Stimulated activated CD8-positive, alpha-beta memory T cell treated with anti-CD3 and anti-CD28 coated beads, Interleukin-15, amount 100 ng/mL, for 24 hours (primary cell): ENCODE results near the gene AP3S2.
"Not testable (repeated sequence)": the region's sequence is repeated elsewhere in the genome, so short reads cannot be mapped to it uniquely, and the experiment has no call there.

Source experiments
- DNase-seq: peaks from one replicate; pipeline ENCODE4 v3.0.0-alpha.2; 2020; ENCODE audit warnings: low read depth

The AP3S2 gene

DNA sequence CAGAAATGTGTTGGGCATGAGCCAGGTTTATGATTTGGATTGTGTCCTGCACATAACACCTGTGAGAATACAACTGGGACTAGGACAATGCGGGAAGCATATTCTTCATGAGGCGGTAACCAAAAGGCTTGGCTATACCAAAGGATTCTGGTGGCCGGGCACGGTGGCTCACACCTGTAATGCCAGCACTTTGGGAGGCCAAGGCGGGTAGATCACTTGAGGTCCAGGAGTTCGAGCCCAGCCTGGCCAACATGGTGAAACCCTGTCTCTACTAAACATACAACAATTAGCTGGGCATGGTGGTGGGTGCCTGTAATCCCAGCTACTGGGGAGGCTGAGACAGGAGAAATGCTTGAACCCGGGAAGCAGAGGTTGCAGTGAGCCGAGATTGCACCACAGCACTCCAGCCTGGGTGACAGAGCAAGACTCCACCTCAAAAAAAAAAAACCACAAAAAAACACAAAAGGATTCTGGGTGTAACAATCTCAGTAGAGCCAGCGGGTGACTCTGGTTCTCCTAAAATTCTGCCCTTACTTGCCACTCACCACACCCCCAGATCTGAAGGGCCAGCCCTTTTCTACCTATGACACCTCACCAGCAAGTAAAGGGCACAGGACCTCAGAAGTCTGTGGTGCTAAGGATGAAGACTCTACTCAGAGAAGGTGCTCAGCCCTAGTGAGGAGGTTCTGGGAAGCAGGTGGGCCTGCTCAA lies 59.2 kb downstream of the AP3S2 start:
- not testable (repeated sequence) for DNase-seq

DNA sequence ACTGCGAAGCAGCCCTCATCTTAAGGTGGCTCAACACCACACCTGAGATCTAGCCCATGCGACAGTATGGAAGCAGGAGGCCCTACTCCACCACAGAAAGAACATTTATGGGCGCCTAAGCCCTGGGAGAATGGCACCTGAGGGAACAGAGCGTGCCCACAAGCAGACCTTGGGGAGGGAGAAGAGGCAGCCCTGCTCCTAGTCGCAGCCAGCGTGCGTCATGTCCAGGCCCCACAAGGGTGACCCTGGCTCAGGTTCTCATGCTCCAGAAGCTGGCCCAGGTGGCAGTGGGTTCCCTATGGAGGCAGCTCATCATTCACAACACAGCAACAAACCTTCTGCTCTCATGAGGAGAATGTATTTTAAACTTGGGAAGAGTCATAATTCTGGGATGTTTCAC lies 59.8 kb downstream of the AP3S2 start:
- DNase-seq: no peak

DNA sequence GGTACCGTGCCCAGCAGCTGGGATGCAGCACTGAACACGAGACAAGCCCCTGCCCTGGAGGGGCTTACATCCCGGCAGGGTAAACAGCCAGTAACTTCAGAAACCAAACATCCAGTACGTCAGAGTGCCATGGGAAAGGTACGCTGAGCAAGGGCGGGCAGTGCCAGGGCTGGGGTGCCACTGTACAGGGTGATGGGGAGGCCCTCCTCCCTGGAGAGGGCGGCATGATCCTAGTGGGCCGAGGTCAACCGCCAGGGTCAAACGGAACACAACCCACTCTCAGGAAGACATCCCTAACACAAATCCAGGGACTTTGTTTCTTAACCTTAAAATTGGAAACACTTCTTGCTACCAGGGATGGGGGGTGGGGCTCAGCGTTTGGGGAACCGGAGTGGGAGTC lies 63.2 kb downstream of the AP3S2 start:
- DNase-seq: no peak

DNA sequence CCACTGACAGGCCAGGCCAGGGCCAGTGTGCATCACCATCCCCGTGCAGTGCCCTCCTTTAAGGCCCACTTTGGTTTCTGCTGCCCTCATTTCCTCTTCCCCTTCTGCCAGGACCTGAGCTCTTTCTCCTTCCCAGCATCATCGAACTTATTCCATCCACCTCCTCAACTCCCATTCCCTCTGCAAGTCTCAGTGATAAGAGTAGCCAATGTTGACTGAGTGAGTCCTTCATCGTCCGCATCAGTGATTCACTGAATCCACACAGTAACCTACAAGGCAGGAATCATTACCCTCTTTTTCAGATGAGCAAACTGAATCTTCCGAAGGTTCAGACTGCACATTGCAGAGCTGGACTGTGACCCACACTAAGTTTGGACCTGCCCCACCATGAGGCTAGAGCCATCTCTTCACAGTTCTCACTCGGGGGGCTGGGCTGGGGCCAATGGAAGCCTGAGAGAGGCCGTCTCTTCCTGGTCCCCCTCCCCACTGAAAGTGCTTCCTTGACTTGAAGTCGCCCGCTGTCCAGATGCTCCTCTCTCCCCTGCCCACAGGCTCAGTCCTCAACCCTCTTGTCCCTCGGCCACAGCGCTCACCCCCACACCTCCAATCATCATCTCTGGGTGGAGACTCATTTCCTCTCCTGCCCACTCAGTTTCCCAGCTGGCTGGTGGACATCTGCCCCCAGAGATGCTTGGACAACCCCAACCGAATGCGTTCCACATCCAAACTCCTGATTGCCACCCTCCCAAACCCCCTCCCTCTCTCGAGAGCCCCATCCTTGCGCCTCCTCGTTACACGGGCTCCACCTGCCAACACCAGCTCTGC lies 64.0 kb downstream of the AP3S2 start:
- DNase-seq: no peak

DNA sequence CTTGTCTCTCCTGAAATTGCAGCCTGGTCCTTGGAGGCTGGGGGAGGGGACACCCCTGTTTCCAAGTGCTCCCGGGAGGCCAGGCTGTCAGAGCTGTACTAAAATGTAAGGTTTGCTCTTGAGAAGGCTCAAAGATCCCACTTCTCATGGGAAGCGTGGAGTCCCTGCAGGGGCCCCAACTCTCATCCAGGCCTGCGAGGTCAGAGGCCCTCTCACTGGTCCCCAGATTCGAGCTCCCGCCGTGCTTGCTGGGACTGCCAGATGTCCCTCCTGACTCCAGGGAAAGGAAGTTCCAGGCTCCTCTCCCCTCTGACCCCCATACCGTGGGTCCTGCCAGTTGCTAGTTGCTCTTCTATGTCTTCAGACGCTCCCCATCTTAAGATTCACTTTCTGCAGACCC lies 64.6 kb downstream of the AP3S2 start:
- no peak for DNase-seq

DNA sequence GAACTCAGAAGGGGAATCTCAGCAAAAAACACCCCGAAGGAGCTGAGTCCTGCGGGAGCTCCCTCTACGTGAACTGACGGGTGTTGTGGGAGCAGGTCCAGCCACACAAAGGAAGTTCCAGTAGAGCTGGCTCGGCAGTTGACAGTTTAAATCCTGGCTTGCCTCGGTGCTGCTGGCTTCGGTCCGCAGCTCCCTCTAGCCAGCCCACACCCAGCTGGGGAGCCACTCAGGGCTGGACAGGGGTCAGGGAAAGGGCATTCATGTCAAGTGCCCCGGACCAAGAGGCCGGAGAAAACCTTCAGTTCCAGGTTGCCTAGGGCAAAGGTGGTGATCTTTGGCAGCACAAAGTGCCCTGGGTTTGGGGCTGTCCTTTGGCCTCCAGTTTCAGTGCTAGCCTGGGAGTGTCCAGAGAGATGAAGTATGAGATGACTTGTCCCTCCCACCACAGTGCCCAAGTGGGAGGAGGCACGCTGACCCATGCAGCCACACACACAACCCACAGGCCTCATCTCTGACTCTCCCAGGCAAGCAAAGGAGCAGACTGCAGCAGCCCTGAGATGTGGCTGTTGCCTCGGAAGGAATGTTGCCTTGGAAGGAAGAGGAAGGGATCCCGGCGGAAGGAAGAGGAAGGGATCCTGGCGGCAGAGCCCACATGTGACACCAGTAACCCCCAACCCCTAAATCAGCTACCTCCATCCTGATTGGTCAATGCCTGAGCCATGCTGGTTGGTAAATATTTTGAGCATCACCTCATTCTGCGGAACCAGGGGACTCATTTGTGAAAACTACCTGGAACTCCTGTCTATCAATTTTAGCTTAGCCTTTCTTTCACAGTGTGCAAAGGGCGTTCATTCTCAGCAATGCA lies 65.3 kb downstream of the AP3S2 start:
- DNase-seq: no peak

DNA sequence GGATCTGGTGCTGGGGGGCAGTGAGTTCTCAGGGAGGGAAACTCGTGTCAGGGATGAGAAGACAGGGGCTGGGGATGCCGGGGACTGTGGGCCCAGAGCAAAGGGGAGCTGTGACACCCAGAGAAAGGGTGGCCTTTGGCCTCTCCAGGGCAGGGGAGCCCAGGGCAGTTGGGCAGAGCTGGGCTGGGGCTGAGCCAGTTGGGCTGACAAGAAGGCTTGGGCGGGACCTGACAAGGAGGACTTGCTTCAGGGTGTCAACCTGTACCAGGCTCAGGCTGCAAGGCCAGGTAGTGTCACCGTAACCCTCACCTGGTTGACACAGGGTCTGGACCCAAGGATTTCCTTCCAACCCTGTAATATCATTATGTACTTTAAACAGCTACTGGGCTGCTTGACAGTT lies 66.0 kb downstream of the AP3S2 start:
- no peak for DNase-seq

DNA sequence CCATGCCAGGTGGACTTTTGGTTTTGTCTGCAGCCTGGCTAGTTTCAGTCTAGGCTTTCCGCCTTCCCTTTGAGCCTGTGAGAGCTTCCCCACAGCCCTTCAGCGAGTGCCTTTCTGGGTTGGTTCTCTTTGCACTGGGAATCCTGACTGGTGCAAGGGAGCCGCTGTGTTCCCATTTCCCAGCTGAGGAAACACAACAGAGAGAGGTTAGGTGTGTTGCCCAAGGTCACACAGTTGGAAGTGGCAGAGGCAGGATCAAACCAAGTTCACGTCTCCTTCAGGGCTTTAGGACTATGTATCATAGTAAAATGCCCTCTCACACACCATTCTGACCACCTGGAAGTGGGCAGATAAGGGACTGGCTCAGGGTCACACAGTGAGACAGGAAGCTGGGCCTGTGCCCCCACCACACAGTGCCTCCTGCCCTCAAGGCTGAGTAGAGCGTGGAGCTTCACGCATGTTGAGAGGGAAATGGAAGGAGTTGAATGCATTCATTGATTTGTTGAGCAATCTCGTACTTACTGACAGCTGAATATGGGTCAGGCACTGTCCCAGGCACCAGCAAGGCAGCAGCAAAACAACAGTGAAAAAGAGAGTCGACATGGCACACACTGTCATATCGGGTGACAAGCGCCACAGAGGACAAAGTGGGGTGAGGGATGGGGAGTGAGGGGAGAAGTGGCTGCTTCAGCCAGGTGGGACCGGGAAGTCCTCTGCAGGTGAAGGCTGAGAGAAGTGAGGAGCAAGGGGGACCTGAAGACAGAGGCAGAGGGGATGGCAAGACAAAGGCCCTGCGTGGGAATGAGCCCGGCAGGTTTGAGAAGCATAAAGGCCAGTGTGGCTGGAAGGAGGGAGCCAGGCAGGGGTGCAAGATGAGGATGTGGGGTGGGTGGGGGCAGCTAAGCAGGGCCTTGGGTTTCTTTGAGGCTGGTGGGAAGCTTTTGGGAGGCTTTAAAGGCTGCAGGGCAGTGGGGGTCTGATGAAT lies 66.8 kb downstream of the AP3S2 start:
- no peak for DNase-seq

DNA sequence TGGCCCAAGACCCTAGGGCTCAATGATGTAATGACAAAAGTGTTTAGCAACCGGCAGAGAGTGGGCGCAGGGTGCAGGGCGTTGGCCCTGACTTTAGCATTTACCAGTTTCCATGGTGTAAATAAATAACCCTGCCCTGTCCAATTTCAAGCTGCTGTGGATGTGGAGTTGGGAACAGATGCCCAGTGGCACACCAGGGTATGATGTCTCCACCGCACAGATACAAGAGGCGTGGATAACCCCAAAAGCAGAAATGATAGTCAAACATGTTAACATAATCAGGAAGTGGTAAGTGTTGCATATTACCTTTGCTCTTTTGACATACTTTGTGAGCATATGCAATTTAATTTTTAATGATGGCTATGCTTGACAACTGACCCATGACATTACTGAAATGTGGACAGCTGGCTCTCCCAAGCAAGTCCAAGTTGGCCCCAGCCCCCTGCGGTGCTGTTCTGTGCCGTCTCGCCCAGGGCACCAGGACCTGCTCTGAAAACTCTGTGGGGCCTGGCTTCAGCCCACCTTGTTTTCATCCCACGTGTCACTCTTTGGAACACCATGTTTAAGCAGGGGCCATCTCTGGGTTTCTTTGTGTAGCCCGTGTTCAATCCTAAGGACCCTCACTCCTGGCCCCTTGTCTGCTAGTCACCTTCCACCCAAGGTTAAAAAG lies 68.4 kb downstream of the AP3S2 start:
- no peak for DNase-seq

DNA sequence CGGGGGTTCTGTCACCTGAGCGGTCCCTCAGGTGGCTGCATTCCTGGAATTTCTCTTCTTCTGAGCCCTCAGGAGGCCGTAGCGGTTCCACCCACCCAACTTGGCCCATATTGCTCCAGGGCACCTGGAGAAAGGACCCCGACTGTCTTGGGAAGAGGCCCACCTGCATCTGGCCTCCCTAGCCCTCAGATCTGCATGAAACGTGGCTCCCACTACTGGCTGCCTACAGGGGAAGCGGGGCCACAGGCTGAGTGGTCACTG lies 69.3 kb downstream of the AP3S2 start:
- DNase-seq: no peak

DNA sequence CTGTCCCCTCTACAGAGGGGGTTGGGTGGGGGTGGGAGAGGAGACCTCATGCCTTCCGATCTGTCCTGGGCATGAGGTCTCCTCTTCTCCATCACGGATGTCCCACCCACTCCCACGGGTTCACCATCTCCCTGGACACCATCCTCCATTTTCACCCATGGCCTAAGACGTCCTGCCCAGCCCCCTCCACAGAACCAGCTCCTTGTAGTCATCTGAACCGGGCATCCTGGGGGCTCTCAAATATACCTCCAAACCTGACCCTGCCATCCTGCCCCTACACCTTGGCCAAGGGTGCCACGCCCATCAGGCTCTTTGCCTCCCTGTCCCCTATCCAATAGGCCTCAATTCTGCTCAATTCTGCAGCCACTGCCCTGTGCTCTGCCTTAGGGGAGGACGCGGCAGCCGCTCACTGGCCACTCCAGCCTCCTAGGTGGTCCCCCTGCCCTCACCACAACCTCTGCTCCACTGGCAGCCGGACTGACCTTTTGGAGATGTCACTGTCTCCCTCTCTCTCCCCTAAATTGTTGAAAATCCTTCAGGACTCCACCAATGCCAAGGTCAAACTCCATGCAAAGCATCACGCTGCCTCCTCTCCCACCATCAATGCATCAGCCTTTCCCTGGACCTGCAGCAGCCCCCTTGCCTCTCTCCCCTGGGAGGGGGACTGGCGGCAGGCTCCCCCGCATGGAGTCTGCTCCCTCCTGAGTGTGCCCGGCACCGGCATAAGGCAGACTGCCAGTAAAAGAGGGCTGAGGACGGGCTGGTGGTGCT lies 69.8 kb downstream of the AP3S2 start:
- no peak for DNase-seq

DNA sequence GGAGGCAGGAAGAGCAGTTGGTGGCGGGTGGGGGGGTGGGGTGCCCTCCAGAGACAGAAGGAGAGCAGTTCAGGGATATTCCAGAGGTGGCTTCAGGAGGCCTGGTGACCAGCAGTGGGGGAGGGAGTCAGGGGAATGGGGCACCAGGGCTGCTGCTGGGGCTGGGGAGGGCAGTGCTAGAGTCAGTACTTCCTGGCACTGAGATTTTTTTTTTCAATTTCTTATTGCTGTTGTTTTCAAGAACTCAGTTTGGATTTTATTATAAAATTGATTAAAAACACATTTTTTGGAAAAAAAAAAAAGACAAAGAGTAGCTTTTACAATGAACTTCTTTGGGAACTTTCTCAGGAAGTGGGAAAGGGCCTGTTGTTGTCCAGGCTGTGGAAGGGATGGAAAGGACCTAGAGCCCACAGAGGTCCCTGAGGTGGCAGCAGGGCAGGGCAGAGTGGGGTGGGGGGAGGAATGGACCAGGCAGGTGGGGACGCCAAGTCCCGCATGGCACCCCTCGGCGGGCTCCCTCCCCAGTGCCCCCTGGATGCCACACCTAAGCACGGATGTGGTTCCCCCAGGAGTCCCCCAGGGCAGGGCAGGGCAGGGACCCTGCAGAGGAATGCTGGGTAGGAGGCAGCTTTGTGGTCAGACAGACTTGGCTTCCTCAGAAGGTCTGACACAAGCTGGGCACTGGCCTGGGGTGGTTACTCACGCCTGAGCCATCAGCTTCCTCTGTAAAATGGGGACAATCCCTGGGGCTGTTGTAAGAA lies 70.7 kb downstream of the AP3S2 start:
- no peak for DNase-seq

DNA sequence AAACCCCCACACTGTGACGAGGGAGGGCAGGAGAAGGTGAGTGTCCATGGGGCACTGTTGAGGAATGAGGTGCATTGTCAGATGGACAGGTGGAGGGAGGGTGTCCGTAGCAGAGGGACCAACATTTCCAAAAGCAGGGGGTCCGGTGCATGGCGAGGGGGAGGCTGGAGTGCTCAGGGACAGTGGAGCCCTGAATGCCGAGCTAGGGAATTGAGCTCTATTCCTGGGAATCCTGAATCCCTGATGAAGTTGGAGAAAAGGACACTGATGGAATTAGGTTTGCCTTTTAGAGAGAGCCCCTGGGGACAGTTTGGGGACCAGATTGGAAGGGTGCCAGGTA lies 71.2 kb downstream of the AP3S2 start:
- DNase-seq: no peak

DNA sequence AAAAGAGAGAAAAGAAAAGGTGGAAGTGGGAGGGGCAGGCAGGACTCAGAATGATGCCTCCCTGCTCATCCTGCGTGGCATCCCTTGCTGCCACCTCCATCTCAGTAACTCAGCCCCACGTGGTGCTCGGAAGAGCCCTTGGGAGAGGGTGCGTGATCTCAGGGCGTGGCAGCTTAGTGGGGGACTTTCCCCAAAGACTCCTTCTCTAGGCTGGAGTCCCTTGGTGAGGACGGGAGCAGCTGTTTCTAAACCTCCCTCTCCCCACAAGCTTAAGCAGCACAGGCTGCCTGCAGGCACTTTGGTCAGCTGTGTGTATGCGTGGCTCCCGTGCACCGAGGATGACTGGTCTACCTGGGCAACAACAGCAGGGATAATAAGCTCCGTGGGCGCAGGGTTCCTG lies 71.8 kb downstream of the AP3S2 start:
- no peak for DNase-seq

DNA sequence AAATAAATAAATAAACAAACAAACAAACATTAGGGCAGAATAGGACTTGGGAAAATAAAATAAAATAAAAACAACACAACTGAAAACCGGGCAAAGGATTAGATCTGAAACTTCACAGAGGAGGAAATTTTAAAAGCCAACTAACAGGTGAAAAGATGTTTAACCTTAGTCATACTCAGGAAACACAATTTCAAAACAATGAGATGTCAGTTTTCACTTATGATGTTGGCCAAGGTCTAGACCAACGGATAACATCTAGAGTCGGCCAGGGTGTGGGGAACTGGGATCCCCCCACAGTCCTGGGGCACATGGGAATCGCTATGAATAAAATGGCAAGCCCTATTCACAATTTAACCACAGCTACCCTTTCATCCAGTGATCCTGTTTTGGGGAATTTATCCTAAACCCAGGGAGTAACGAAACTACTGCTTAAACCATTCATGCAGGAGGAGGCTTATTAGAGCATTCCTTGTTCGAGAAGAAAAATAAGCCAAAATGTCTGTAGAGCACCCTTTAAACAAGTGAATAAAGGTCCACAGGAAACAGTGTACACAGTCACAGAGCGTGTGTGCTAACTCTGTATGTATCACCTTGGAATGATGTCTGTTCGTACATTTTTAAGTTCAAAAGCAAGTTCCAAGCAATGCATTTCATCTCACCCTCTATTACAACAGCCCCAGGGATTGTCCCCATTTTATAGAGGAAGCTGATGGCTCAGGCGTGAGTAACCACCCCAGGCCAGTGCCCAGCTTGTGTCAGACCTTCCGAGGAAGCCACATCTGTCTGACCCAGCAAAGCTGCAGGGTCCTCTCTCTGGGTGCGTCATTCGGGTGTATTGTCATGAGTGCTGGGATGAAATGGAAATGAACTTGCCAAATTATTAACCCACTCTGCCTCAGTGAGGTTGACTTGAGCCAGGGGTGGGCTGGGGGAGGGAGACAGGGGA lies 72.9 kb downstream of the AP3S2 start:
- no peak for DNase-seq

DNA sequence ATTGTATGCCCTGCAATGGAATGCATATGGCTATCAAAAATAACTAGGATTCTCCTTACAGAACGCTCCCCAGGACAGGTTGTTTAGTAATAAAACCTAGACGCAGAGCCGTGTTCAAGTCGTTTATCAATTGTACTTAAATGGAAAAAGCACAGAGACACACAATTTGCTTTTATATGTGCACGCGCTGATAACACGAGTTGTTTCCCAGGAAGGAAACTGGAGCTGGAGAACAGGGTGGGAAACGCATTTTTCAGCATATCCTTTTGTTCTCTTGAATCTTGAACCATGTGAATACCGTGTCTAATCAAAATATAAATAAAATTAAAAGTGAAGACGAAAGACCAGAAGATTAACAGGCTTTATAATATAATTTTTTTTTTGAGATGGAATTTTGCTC lies 75.5 kb downstream of the AP3S2 start:
- DNase-seq: no peak

DNA sequence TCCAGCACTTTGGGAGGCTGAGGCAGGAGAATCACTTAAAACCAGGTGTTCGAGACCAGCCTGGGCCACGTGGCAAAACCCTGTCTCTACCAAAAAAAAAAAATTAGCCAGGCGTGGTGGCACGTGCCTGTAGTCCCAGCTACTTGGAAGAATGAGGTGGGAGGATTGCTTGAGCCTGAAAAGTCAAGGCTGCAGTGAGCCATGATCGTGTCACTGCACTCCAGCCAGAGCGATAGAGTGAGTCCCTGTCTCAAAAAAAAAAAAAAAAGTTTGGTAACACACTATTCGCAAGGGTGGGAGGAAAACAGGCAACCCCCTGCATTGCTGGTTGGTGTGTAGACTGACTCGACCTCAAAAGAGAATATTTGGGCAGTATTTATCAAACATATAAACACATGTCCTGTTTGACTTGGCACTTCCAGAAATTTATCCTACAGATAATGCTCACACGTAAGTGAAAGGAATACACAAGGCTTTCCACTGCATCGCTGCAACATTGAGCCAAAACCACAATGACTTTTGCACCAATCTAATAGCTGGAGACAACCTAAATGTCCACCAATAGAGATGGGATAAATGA lies 76.0 kb downstream of the AP3S2 start:
- no peak for DNase-seq

DNA sequence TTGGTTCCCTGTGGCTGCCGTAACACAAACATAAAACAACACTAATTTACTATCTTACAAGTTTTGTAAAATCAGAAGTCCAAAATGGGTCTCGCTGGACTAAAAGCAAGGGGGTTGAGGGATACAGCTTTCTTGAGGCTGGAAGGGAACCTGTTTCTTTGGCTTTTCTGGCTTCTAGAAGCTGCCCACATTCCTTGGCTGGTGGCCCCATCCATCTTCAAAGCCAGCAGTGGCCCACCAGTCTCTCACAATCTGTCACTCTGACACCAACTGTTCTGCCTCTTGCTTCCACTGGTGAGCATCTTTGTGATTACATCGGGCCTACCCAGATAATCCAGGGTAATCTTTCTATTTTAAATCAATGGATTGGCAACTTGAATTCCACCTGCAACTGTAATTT lies 78.0 kb downstream of the AP3S2 start:
- DNase-seq: no peak
